GM23338 (cell line): Measurements from ENCODE around the gene RASSF4. TPM values are rescaled to one million over a fixed set of nuclear protein-coding genes. Genes with fewer than 3 reads are reported as not detected.

Source experiments
- ATAC-seq: fragments of 200-7000 bp; cut with Tn5 transposase; 3 replicates; pipeline ENCODE4 v1.9.1; 2020
- DNase-seq: peaks from one replicate; pipeline ENCODE4 v3.0.0-alpha.2; 2015; ENCODE audit warnings: low spot score
- H2AFZ ChIP-seq: fragments of 200-600 bp; sonication (generic); 2 replicates; pipeline ENCODE4 v1.8.0; 2016; ENCODE audit warnings: antibody characterized with exemption, mild to moderate bottlenecking, moderate library complexity
- H3F3A ChIP-seq: fragments of 200-600 bp; sonication (generic); replicated peaks from 2 replicates; pipeline ENCODE4 v1.8.0; 2017; ENCODE audit warnings: antibody characterized with exemption, mixed run types, low read depth
- H3K27ac ChIP-seq: fragments of 200-600 bp; sonication (generic); 2 replicates; pipeline ENCODE4 v1.6.1; 2016; ENCODE audit warnings: low read depth
- H3K27me3 ChIP-seq: fragments of 200-600 bp; sonication (generic); 2 replicates; pipeline ENCODE4 v1.8.0; 2016; ENCODE audit warnings: mild to moderate bottlenecking, mixed run types, moderate library complexity; ENCODE audit not compliant: insufficient read depth
- H3K36me3 ChIP-seq: fragments of 200-600 bp; sonication (generic); 2 replicates; pipeline ENCODE4 v1.8.0; 2016; ENCODE audit warnings: mild to moderate bottlenecking; ENCODE audit not compliant: insufficient read depth
- H3K4me1 ChIP-seq: fragments of 200-600 bp; sonication (generic); 2 replicates; pipeline ENCODE4 v1.8.0; 2016; ENCODE audit warnings: mild to moderate bottlenecking, moderate library complexity; ENCODE audit not compliant: insufficient read depth
- H3K4me2 ChIP-seq: fragments of 200-600 bp; sonication (generic); 2 replicates; pipeline ENCODE4 v1.7.1; 2017; ENCODE audit warnings: mixed run types
- H3K4me3 ChIP-seq: fragments of 200-600 bp; sonication (generic); 2 replicates; pipeline ENCODE4 v1.6.1; 2016; ENCODE audit warnings: mixed run types
- H3K79me2 ChIP-seq: fragments of 200-600 bp; sonication (generic); replicated peaks from 2 replicates; pipeline ENCODE4 v1.8.0; 2017; ENCODE audit warnings: mild to moderate bottlenecking; ENCODE audit not compliant: insufficient read depth
- H3K9me2 ChIP-seq: fragments of 200-600 bp; sonication (generic); 2 replicates; pipeline ENCODE4 v1.8.0; 2017; ENCODE audit not compliant: insufficient read depth
- H4K20me1 ChIP-seq: fragments of 200-600 bp; sonication (generic); replicated peaks from 2 replicates; pipeline ENCODE4 v1.8.0; 2017; ENCODE audit warnings: mild to moderate bottlenecking; ENCODE audit not compliant: insufficient read depth
- H3K27ac Mint-ChIP-seq: 2 replicates; pipeline ENCODE4 v1.8.0; 2020; ENCODE audit warnings: inconsistent platforms, mild to moderate bottlenecking, moderate library complexity, mixed read lengths
- H3K27me3 Mint-ChIP-seq: 3 replicates; pipeline ENCODE4 v1.8.0; 2022; ENCODE audit warnings: low read depth, mild to moderate bottlenecking, moderate library complexity, mixed read lengths, inconsistent platforms; ENCODE audit not compliant: insufficient read depth, poor library complexity
- H3K36me3 Mint-ChIP-seq: 3 replicates; pipeline ENCODE4 v1.8.0; 2021; ENCODE audit warnings: low read depth, mild to moderate bottlenecking, inconsistent platforms, moderate library complexity, mixed read lengths
- H3K4me1 Mint-ChIP-seq: 3 replicates; pipeline ENCODE4 v1.8.0; 2020; ENCODE audit warnings: mild to moderate bottlenecking, inconsistent platforms, mixed read lengths
- H3K4me3 Mint-ChIP-seq: 3 replicates; pipeline ENCODE4 v1.8.0; 2021; ENCODE audit warnings: moderate library complexity, mild to moderate bottlenecking, inconsistent platforms, mixed read lengths
- H3K9me3 Mint-ChIP-seq: 3 replicates; pipeline ENCODE4 v1.8.0; 2020; ENCODE audit warnings: moderate library complexity, mild to moderate bottlenecking, inconsistent platforms, mixed read lengths
- EZH2phosphoT487 ChIP-seq: fragments of 200-600 bp; sonication (generic); IDR thresholded peaks from one replicate; pipeline ENCODE4 v1.8.1; 2018; ENCODE audit warnings: antibody characterized with exemption; ENCODE audit not compliant: unreplicated experiment
- STAT1 ChIP-seq: IDR thresholded peaks from one replicate; pipeline ENCODE4 v1.6.1; 2016; ENCODE audit warnings: antibody characterized with exemption; ENCODE audit not compliant: unreplicated experiment
- ZNF114 ChIP-seq: fragments of 250-450 bp; sonication (Bioruptor Pico); IDR thresholded peaks from 2 replicates; pipeline ENCODE4 v1.5.0; 2020; ENCODE audit warnings: mild to moderate bottlenecking, moderate library complexity
- polyA plus RNA-seq: library from polyadenylated mRNA; unstranded; fragments of >200 nt; fragmentation: Nextera tagmentation; extraction: Ambion mirVana; gene quantifications from 2 replicates; pipeline ENCODE4 v1.2.1, GENCODE V29; 2016
- total RNA-seq: library from RNA; depleted of rRNA; stranded (reverse); fragments of >200 nt; shearing (Covaris generic); gene quantifications from 2 replicates; pipeline ENCODE4 v1.2.3, GENCODE V29; 2014
- TF ChIP-seq, protein P1 (sequence below): IDR thresholded peaks from 2 replicates; pipeline ENCODE4 v1.6.1; 2016; ENCODE audit warnings: antibody characterized with exemption
- TF ChIP-seq, protein P2 (sequence below), 2 experiments: fragments of 200-600 bp in 1 of 2; sonication (generic) in 1 of 2; conservative IDR thresholded peaks; 2 replicates each; pipeline versions ENCODE4 v1.5.1 to v1.6.1; 2016 to 2017; ENCODE audit warnings: antibody characterized with exemption in 2 of 2, low read depth in 2 of 2, mild to moderate bottlenecking in 2 of 2, moderate library complexity in 1 of 2
- TF ChIP-seq, protein P3 (sequence below): fragments of 250-450 bp; sonication (Bioruptor Pico); IDR thresholded peaks from 2 replicates; pipeline ENCODE4 v1.5.0; 2020; ENCODE audit warnings: mild to moderate bottlenecking, moderate library complexity

The RASSF4 gene
- total and polyA plus RNA-seq, 2 experiments from 2014 or later = 12.4 to 13.6 TPM

DNA sequence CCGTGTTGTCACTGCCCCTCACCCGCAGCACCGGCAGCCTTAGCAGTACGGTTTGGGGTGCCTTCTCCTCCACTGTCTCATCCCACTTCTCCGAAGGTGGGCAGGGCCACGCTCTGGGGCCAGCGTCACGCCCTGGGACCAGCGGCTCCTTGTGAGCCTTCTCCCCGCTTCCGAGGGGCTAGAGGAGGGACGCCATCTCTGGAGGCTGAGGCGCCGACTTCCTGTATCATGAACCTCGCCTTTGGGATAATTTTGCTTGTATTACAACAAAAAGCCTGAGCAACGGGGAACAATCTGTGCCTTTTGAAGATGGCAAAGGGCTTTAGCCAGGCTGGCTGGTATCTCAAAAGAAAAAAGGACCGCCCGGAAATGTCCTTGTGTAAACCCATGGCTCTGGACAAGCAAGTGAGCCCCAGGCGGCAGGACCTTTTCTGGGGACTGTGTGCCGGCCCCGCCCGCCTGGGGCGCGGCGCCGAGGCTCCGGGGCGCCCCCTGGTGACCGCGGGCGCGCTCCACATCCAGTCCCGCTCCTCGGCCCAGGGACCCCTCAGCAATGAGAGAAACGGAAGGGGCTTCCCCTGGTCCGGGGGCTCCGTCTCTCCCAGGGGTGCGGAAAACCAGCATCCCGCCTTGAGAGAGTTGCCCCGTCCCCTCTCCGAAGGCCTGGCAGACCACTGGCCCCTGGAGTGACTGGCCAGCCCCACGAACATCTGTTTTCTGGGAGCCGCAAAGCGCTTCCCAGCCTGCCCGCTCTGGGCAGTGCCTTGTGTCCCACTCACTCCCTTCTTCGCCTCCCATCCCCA lies 15.2 kb downstream of the RASSF4 start (continued):
- TF ChIP-seq, protein P1, sequence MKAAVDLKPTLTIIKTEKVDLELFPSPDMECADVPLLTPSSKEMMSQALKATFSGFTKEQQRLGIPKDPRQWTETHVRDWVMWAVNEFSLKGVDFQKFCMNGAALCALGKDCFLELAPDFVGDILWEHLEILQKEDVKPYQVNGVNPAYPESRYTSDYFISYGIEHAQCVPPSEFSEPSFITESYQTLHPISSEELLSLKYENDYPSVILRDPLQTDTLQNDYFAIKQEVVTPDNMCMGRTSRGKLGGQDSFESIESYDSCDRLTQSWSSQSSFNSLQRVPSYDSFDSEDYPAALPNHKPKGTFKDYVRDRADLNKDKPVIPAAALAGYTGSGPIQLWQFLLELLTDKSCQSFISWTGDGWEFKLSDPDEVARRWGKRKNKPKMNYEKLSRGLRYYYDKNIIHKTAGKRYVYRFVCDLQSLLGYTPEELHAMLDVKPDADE = no peak
- TF ChIP-seq STAT1 = no peak

DNA sequence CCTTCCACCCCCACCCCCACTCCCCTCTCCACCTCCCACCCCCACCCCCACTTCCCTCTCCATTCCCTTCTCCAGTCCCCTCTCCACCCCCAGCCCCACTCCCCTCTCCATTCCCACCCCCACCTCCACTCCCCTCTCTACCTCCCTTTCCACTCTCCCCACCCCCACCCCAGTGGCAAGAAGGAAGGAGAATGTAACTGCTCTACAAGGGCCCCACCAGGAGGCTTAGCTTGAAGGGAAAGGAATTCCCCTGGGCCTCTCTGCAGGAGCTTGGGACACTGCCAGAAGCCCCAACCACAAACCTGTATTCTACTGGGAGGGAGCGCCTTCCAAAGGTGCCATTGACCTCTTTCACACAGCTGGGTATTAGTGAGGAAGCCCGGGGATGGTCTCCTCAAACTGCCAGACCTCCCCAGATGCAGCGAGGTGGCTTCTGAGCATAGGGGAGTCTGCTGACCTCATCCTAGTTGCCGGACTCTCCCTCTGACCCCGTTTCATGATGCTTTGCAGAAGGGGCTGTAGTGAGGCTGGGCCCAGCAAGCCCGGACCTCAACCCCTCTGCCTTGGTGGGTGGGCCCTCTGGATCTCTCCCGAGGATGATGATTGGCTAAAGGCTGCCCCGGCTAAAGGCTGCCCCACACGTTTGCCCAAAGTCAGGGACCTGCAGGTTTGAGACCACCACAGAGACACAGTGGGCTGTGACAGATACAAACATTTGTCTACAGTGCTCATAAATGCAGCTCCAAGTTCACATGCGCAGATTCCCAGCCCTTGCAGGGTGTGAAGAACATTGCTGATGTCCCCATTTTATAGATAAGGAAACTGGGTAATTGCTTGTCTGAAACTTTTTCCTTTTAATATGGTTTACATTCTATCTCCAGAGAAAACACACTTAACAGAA lies 16.1 kb downstream of the RASSF4 start:
- Histone ChIP-seq H3K27me3 (no peaks in the 10 kb centered on the region), H3K4me1 (peaks cover 50% of the 10 kb centered on the region), H3K79me2 (no peaks in the 10 kb centered on the region), H3K36me3 (no peaks in the 10 kb centered on the region), H3K9me2 (no peaks in the 10 kb centered on the region), H2AFZ (0 out of 2 replicates have a peak overlapping the region, but pooled peaks have one; percentile 59), H3K27ac (peak overlapping the region; percentile 59; the same call in 1 of the 2 replicates), H3K4me3 (peak overlapping the region; percentile 70), H3F3A (no peaks in the 10 kb centered on the region), H4K20me1 (no peaks in the 10 kb centered on the region), H3K4me2 (peak overlapping the region; percentile 78)
- ATAC-seq (peak; percentile 18), DNase-seq (peak; percentile 78)
- Mint-ChIP-seq H3K4me1 (peaks cover 59% of the 10 kb centered on the region), H3K27me3 (peaks cover 17% of the 10 kb centered on the region), H3K36me3 (peaks cover 16% of the 10 kb centered on the region), H3K27ac (no peak overlapping the region), H3K4me3 (peak overlapping the region; percentile 63), H3K9me3 (no peaks in the 10 kb centered on the region)
- TF ChIP-seq, protein P2, sequence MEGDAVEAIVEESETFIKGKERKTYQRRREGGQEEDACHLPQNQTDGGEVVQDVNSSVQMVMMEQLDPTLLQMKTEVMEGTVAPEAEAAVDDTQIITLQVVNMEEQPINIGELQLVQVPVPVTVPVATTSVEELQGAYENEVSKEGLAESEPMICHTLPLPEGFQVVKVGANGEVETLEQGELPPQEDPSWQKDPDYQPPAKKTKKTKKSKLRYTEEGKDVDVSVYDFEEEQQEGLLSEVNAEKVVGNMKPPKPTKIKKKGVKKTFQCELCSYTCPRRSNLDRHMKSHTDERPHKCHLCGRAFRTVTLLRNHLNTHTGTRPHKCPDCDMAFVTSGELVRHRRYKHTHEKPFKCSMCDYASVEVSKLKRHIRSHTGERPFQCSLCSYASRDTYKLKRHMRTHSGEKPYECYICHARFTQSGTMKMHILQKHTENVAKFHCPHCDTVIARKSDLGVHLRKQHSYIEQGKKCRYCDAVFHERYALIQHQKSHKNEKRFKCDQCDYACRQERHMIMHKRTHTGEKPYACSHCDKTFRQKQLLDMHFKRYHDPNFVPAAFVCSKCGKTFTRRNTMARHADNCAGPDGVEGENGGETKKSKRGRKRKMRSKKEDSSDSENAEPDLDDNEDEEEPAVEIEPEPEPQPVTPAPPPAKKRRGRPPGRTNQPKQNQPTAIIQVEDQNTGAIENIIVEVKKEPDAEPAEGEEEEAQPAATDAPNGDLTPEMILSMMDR (conservative IDR thresholded peaks at IDR 0.05; ENCODE audit: low read depth in 2 of 2) = no peak
- TF ChIP-seq ZNF114 (CRISPR knock-in tag) = no peak
- TF ChIP-seq, protein P3, sequence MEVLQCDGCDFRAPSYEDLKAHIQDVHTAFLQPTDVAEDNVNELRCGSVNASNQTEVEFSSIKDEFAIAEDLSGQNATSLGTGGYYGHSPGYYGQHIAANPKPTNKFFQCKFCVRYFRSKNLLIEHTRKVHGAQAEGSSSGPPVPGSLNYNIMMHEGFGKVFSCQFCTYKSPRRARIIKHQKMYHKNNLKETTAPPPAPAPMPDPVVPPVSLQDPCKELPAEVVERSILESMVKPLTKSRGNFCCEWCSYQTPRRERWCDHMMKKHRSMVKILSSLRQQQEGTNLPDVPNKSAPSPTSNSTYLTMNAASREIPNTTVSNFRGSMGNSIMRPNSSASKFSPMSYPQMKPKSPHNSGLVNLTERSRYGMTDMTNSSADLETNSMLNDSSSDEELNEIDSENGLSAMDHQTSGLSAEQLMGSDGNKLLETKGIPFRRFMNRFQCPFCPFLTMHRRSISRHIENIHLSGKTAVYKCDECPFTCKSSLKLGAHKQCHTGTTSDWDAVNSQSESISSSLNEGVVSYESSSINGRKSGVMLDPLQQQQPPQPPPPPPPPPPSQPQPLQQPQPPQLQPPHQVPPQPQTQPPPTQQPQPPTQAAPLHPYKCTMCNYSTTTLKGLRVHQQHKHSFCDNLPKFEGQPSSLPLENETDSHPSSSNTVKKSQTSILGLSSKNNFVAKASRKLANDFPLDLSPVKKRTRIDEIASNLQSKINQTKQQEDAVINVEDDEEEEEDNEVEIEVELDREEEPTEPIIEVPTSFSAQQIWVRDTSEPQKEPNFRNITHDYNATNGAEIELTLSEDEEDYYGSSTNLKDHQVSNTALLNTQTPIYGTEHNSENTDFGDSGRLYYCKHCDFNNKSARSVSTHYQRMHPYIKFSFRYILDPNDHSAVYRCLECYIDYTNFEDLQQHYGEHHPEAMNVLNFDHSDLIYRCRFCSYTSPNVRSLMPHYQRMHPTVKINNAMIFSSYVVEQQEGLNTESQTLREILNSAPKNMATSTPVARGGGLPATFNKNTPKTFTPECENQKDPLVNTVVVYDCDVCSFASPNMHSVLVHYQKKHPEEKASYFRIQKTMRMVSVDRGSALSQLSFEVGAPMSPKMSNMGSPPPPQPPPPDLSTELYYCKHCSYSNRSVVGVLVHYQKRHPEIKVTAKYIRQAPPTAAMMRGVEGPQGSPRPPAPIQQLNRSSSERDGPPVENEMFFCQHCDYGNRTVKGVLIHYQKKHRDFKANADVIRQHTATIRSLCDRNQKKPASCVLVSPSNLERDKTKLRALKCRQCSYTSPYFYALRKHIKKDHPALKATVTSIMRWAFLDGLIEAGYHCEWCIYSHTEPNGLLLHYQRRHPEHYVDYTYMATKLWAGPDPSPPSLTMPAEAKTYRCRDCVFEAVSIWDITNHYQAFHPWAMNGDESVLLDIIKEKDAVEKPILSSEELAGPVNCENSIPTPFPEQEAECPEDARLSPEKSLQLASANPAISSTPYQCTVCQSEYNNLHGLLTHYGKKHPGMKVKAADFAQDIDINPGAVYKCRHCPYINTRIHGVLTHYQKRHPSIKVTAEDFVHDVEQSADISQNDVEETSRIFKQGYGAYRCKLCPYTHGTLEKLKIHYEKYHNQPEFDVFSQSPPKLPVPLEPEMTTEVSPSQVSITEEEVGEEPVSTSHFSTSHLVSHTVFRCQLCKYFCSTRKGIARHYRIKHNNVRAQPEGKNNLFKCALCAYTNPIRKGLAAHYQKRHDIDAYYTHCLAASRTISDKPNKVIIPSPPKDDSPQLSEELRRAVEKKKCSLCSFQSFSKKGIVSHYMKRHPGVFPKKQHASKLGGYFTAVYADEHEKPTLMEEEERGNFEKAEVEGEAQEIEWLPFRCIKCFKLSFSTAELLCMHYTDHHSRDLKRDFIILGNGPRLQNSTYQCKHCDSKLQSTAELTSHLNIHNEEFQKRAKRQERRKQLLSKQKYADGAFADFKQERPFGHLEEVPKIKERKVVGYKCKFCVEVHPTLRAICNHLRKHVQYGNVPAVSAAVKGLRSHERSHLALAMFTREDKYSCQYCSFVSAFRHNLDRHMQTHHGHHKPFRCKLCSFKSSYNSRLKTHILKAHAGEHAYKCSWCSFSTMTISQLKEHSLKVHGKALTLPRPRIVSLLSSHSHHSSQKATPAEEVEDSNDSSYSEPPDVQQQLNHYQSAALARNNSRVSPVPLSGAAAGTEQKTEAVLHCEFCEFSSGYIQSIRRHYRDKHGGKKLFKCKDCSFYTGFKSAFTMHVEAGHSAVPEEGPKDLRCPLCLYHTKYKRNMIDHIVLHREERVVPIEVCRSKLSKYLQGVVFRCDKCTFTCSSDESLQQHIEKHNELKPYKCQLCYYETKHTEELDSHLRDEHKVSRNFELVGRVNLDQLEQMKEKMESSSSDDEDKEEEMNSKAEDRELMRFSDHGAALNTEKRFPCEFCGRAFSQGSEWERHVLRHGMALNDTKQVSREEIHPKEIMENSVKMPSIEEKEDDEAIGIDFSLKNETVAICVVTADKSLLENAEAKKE (CRISPR knock-in tag) = peak; percentile 61; the same call in 1 of the 2 replicates
- no peak for TF ChIP-seq EZH2phosphoT487
